Measurements from ENCODE around the gene TMEM135. TPM values are rescaled to one million over a fixed set of nuclear protein-coding genes. Genes with fewer than 3 reads are reported as not detected.

Gene TMEM135
- total RNA-seq, 1 donor from 2014 or later, result 22.3 TPM

DNA sequence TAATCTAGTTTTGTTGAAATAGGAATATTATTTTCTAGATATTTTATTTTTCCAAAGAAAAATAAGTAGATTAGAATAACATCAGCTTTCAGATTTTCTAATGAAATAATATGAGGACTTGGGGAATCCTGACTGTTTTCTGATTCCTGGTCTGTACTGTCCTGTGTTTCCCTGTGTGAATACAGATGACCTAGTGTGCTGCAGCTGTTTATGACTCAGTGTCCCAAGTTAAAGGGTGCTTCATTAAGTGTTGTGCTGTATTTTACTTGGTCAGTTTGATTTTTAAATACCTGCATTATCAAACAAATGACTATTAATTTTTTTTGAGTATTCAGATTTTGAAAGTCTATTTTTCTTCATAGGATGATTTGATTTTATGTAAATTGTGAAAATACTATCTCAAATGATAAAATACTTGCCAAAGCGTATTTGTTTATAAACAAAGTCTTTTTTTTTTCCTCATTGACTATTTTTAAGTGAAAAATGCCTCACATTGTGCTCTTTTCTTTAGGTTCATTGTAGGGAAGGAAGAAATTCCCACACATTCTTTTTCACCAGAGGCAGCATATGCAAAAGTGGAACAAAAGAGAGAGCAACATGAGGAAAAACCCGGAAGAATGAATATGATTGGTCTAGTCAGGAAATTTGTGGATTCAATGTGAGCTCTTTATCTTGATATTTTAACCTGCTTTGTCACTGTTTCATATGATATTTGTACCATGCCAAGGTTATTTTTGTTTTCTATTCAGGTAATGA lies 264.2 kb downstream of the TMEM135 start:
- Histone ChIP-seq H3K27ac (no peak overlapping the region), H3K9me3 (no peaks in the 10 kb centered on the region), H3K4me3 (no peak overlapping the region), H3K4me1 (peaks cover 8% of the 10 kb centered on the region), H3K36me3 (no peaks in the 10 kb centered on the region), H3K27me3 (ENCODE audit: low read depth) (no peaks in the 10 kb centered on the region)
- no peak for DNase-seq
- TF ChIP-seq CTCF (IDR thresholded peaks at IDR 0.05), result no peak
- no peak for ATAC-seq
- intact Hi-C loops (cut with DNase I), result no loop called here

- no peaks in the 10 kb centered on the region for H3K9me3 ChIP-seq
- ATAC-seq, result no peak
- peaks cover 1% of the 10 kb centered on the region for H3K36me3 ChIP-seq
- no peak for DNase-seq
- peaks cover 17% of the 10 kb centered on the region for H3K4me1 ChIP-seq
- no peak for TF ChIP-seq CTCF (IDR thresholded peaks at IDR 0.05)
- intact Hi-C loops (cut with DNase I), result no loop called here
- no peak overlapping the region for H3K27ac ChIP-seq
- no peak overlapping the region for H3K4me3 ChIP-seq
- H3K27me3 ChIP-seq (ENCODE audit: low read depth), result no peaks in the 10 kb centered on the region
Measured at GRCh38 chr11:87304412-87304811, 266.7 kb downstream of the TMEM135 start.

DNA sequence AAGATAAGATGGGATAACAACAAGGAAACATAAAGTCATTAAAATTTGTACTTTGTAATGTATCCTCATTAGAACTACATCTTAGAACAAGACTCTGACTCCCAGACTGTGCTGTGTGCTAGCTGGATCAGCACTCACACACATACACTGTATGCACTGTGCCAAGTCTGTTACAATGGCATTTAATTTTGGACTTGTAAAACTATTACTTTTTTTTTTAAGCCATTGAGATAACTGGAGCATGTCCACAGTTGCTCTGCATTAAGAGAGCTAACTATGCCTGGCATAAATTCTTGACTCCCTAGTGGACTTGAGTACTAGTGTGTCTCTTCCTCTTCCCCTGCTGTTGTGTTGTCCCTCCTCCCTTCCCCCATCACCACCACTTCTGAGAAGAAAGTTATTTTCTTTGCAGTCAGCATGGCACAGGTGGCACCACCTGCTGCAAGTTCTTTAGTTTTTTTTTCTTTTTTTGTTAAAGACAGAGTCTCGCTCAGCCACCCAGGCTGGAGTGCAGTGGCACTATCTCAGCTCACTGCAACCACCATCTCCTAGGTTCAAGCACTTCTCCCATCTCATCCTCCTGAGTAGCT lies 268.6 kb downstream of the TMEM135 start:
- ATAC-seq, result no peak
- H3K9me3 ChIP-seq, result no peaks in the 10 kb centered on the region
- no peak for TF ChIP-seq CTCF (IDR thresholded peaks at IDR 0.05)
- intact Hi-C loops (cut with DNase I), result no loop called here
- no peaks in the 10 kb centered on the region for H3K27me3 ChIP-seq (ENCODE audit: low read depth)
- H3K36me3 ChIP-seq, result peaks cover 6% of the 10 kb centered on the region
- peaks cover 17% of the 10 kb centered on the region for H3K4me1 ChIP-seq
- H3K4me3 ChIP-seq, result no peak overlapping the region
- no peak for DNase-seq
- no peak overlapping the region for H3K27ac ChIP-seq

- no peak for ATAC-seq
- no peak for TF ChIP-seq CTCF (IDR thresholded peaks at IDR 0.05)
- Histone ChIP-seq H3K4me3 (no peak overlapping the region), H3K27me3 (ENCODE audit: low read depth) (no peaks in the 10 kb centered on the region), H3K9me3 (no peaks in the 10 kb centered on the region), H3K36me3 (peaks cover 6% of the 10 kb centered on the region), H3K4me1 (peaks cover 17% of the 10 kb centered on the region), H3K27ac (no peak overlapping the region)
- no peak for DNase-seq
- intact Hi-C loops (cut with DNase I), result no loop called here
Measured at GRCh38 chr11:87307101-87307500, 269.4 kb downstream of the TMEM135 start.

DNA sequence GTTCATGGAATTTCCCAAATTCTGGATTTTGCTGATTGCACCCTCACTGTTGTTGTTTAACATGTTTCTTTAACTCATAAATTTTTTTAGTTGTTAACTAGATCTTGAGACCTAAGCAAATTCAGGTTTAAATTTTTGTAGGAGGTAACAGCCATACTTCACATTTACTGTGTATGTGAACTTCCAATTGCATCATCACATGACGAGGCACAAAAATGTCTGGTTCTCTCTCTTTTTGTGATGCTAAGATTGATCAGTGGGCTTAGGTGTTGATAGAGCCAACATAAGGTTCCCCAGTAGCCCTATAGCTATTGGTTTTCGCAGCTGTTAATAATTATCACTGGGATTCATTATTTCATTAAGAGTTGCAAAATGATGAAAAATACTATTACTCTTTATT lies 277.5 kb downstream of the TMEM135 start:
- no peak overlapping the region for H3K27ac ChIP-seq
- no peak overlapping the region for H3K4me3 ChIP-seq
- peaks cover 13% of the 10 kb centered on the region for H3K36me3 ChIP-seq
- TF ChIP-seq CTCF (IDR thresholded peaks at IDR 0.05), result no peak
- no peaks in the 10 kb centered on the region for H3K9me3 ChIP-seq
- no peaks in the 10 kb centered on the region for H3K27me3 ChIP-seq (ENCODE audit: low read depth)
- intact Hi-C loops (cut with DNase I), result no loop called here
- ATAC-seq (no peak), DNase-seq (no peak)
- H3K4me1 ChIP-seq, result no peaks in the 10 kb centered on the region
